ENCODE measurements around the gene CDK14. TPM values are rescaled to one million over a fixed set of nuclear protein-coding genes. Genes with fewer than 3 reads are reported as not detected.

Gene CDK14
- total RNA-seq, 4 donors from 2014 or later = 0.38 to 3.6 (median 1.3) TPM

- 96 to 98% methylated on average over 3 of the region's 3 CpGs for WGBS, 2 donors
- intact Hi-C loops (cut with DNase I) = loop anchor here (5.0 kb wide), 1 partner anchor 544 kb away; no protein-coding TSS in a partner anchor
- no peaks in the 10 kb centered on the region for H3K27me3 ChIP-seq
- H3K4me1 ChIP-seq = peaks cover 0 to 5% (median 0%) of the 10 kb centered on the region in 3 donors
- H3K9me3 ChIP-seq = no peaks in the 10 kb centered on the region
- TF ChIP-seq POLR2A (IDR thresholded peaks at IDR 0.05) (no peak), CTCF (IDR thresholded peaks at IDR 0.05) (no peak)
- no peak for DNase-seq
- H3K4me3 ChIP-seq = no peak overlapping the region
- H3K36me3 ChIP-seq = no peaks in the 10 kb centered on the region
- H3K27ac ChIP-seq = no peak overlapping the region
Observed at GRCh38 chr7:91093181-91093580, 497.1 kb downstream of the CDK14 start.

GRCh38 chr7:91098566-91098965 lies 502.4 kb downstream of the CDK14 start:
- Histone ChIP-seq H3K27me3 (no peaks in the 10 kb centered on the region), H3K9me3 (no peaks in the 10 kb centered on the region), H3K27ac (no peak overlapping the region), H3K36me3 (no peaks in the 10 kb centered on the region), H3K4me3 (no peak overlapping the region), H3K4me1 (peaks cover 0 to 9% (median 0%) of the 10 kb centered on the region in 3 donors)
- intact Hi-C loops (cut with DNase I) = no loop called here
- TF ChIP-seq CTCF (IDR thresholded peaks at IDR 0.05) (no peak), POLR2A (IDR thresholded peaks at IDR 0.05) (no peak)
- DNase-seq = no peak
- 78 to 93% methylated on average over 1 of the region's 1 CpG for WGBS, 2 donors

GRCh38 chr7:91103363-91103762 lies 507.2 kb downstream of the CDK14 start:
- H3K36me3 ChIP-seq = no peaks in the 10 kb centered on the region
- peaks cover 0 to 12% (median 0%) of the 10 kb centered on the region in 3 donors for H3K4me1 ChIP-seq
- no peak overlapping the region for H3K4me3 ChIP-seq
- no peaks in the 10 kb centered on the region for H3K27me3 ChIP-seq
- H3K9me3 ChIP-seq = no peaks in the 10 kb centered on the region
- 60% methylated on average over 1 of the region's 1 CpG; no CpG with 5 or more reads in 1 of the 2 donors for WGBS, 2 donors
- TF ChIP-seq CTCF (IDR thresholded peaks at IDR 0.05) (no peak), POLR2A (IDR thresholded peaks at IDR 0.05) (no peak)
- no peak overlapping the region for H3K27ac ChIP-seq
- no peak for DNase-seq
- intact Hi-C loops (cut with DNase I) = no loop called here

GRCh38 chr7:91107460-91107859 lies 511.3 kb downstream of the CDK14 start:
- 84 to 86% methylated on average over 3 of the region's 3 CpGs for WGBS, 2 donors
- DNase-seq = no peak
- no peaks in the 10 kb centered on the region for H3K36me3 ChIP-seq
- H3K27ac ChIP-seq = no peak overlapping the region
- H3K27me3 ChIP-seq = no peaks in the 10 kb centered on the region
- H3K4me3 ChIP-seq = no peak overlapping the region
- intact Hi-C loops (cut with DNase I) = no loop called here
- no peaks in the 10 kb centered on the region for H3K9me3 ChIP-seq
- no peak for TF ChIP-seq CTCF (IDR thresholded peaks at IDR 0.05)
- H3K4me1 ChIP-seq = peaks cover 0 to 12% (median 0%) of the 10 kb centered on the region in 3 donors

- H3K27ac ChIP-seq = no peak overlapping the region
- 89 to 90% methylated on average over 3 of the region's 3 CpGs for WGBS, 2 donors
- H3K4me3 ChIP-seq = no peak overlapping the region
- intact Hi-C loops (cut with DNase I) = no loop called here
- H3K27me3 ChIP-seq = no peaks in the 10 kb centered on the region
- TF ChIP-seq POLR2A (IDR thresholded peaks at IDR 0.05) = no peak
- TF ChIP-seq CTCF (IDR thresholded peaks at IDR 0.05) = no peak
- no peak for DNase-seq
- H3K9me3 ChIP-seq = no peaks in the 10 kb centered on the region
- H3K36me3 ChIP-seq = no peaks in the 10 kb centered on the region
- H3K4me1 ChIP-seq = no peaks in the 10 kb centered on the region
Observed at GRCh38 chr7:91109200-91109599, 513.1 kb downstream of the CDK14 start.

All from esophagus squamous epithelium (tissue), 5 donors.